ENCODE results near the gene RNF214.
"Not testable (repeated sequence)": the region's sequence is repeated elsewhere in the genome, so short reads cannot be mapped to it uniquely, and the experiment has no call there.

RNF214 gene

DNA sequence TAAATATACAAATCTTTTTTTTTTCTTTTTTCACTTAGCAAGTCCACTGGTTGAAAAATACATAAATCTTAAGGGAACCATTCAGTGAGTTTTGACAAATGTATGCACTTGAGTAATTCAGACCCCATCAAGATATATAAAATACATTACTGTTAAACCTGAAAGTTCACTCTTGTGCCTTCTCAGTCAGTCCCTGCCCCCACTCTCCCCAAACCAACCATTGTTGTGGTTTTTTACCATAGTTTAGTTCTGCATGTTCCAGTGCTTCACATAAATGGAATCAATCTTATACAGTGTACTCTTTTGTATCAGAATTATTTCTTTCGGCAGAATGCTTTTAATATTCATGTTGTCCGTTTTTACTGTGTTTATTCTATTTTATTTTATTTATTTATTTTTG lies 26.1 kb downstream of the RNF214 start:
- Histone ChIP-seq H3K27ac (ENCODE audit: low read depth, low read length) (no peak overlapping the region), H3K36me3 (ENCODE audit: control insufficient read depth in 1 of 2, insufficient read depth in 2 of 2, low read length in 2 of 2) (peaks cover 0 to 21% of the 10 kb centered on the region in 2 donors)

GRCh38 chr11:117259417-117259816 lies 26.9 kb downstream of the RNF214 start:
- Histone ChIP-seq H3K4me3 (ENCODE audit: low read depth in 1 of 2, low read length in 2 of 2) (no peak overlapping the region), H3K9ac (ENCODE audit: low read depth in 1 of 2, low read length in 2 of 2) (no peak overlapping the region), H3K27me3 (ENCODE audit: control insufficient read depth in 1 of 2, insufficient read depth in 2 of 2, low read length in 2 of 2) (no peaks in the 10 kb centered on the region), H3K9me3 (ENCODE audit: control insufficient read depth in 1 of 2, low read length in 2 of 2) (no peaks in the 10 kb centered on the region), H3K4me1 (ENCODE audit: control insufficient read depth in 1 of 2, insufficient read depth in 2 of 2, low read length in 2 of 2) (no peaks in the 10 kb centered on the region), H3K27ac (ENCODE audit: low read depth, low read length) (no peak overlapping the region), H3K36me3 (ENCODE audit: control insufficient read depth in 1 of 2, insufficient read depth in 2 of 2, low read length in 2 of 2) (peaks cover 0 to 21% of the 10 kb centered on the region in 2 donors)

More for the DNA sequence above, 26.1 kb downstream of the RNF214 start:
- no peaks in the 10 kb centered on the region for H3K9me3 ChIP-seq (ENCODE audit: control insufficient read depth in 1 of 2, low read length in 2 of 2)
- no peaks in the 10 kb centered on the region for H3K27me3 ChIP-seq (ENCODE audit: control insufficient read depth in 1 of 2, insufficient read depth in 2 of 2, low read length in 2 of 2)
- H3K4me1 ChIP-seq (ENCODE audit: control insufficient read depth in 1 of 2, insufficient read depth in 2 of 2, low read length in 2 of 2): no peaks in the 10 kb centered on the region
- no peak overlapping the region for H3K4me3 ChIP-seq (ENCODE audit: low read depth in 1 of 2, low read length in 2 of 2)
- H3K9ac ChIP-seq (ENCODE audit: low read depth in 1 of 2, low read length in 2 of 2): no peak overlapping the region

DNA sequence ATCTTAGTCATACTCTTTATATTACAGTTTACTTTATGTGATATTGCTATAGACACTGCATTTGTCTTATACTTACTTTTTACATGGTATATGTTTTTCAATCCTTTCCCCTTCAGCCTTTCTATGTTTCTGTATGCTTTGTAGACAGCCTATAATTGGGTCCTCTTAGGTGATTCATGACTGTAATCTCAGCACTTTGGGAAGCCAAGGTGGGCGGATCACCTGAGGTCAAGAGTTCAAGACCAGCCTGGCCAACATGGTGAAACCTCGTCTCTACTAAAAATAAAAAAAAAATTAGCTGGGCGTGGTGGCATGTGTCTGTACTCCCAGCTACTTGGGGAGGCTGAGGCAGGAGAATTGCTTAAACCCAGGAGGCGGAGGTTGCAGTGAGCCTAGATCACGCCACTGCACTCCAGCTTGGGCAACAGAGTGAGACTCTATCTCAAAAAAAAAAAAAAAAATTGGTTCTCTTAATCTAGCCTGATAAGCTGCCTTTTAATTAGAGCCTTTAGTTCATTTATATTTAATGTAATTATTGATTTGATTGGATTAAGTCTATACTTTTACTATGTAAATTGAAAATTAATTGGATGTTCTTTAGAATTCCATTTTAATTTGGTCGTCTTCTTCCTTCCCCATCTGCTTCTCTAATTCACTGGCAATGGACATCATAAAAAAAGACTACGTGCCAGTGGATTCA lies 32.3 kb downstream of the RNF214 start:
- not testable (repeated sequence) for H3K9me3 ChIP-seq (ENCODE audit: control insufficient read depth in 1 of 2, low read length in 2 of 2); H3K4me1 ChIP-seq (ENCODE audit: control insufficient read depth in 1 of 2, insufficient read depth in 2 of 2, low read length in 2 of 2); H3K4me3 ChIP-seq (ENCODE audit: low read depth in 1 of 2, low read length in 2 of 2); H3K27ac ChIP-seq (ENCODE audit: low read depth, low read length); H3K9ac ChIP-seq (ENCODE audit: low read depth in 1 of 2, low read length in 2 of 2); H3K27me3 ChIP-seq (ENCODE audit: control insufficient read depth in 1 of 2, insufficient read depth in 2 of 2, low read length in 2 of 2)
- peaks cover 0 to 14% of the 10 kb centered on the region in 2 donors for H3K36me3 ChIP-seq (ENCODE audit: control insufficient read depth in 1 of 2, insufficient read depth in 2 of 2, low read length in 2 of 2)

GRCh38 chr11:117265745-117266144 lies 33.3 kb downstream of the RNF214 start:
- Histone ChIP-seq H3K4me3 (ENCODE audit: low read depth in 1 of 2, low read length in 2 of 2) (no peak overlapping the region), H3K4me1 (ENCODE audit: control insufficient read depth in 1 of 2, insufficient read depth in 2 of 2, low read length in 2 of 2) (no peaks in the 10 kb centered on the region)

DNA sequence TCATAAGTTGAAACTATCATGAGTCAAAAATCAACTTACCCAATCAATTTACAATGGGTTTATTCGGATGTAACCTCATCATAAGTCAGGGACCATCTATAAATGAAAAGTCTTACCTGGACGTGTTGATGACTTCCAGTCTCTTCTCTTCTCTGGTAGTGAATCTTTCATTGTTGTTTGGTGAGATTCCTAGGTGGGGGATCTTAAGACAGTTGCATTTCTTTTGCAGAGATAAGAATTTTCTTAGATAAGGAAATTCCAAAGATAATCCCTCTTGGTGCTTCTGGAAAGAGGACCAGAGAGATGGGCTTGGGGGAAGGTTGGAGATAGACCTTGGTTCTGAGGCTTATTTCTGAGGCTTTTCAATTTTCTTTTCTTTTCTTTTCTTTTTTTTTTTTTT lies 37.4 kb downstream of the RNF214 start:
- Histone ChIP-seq H3K36me3 (ENCODE audit: control insufficient read depth in 1 of 2, insufficient read depth in 2 of 2, low read length in 2 of 2) (peaks cover 0 to 3% of the 10 kb centered on the region in 2 donors), H3K27me3 (ENCODE audit: control insufficient read depth in 1 of 2, insufficient read depth in 2 of 2, low read length in 2 of 2) (no peaks in the 10 kb centered on the region), H3K9me3 (ENCODE audit: control insufficient read depth in 1 of 2, low read length in 2 of 2) (no peaks in the 10 kb centered on the region), H3K4me1 (ENCODE audit: control insufficient read depth in 1 of 2, insufficient read depth in 2 of 2, low read length in 2 of 2) (no peaks in the 10 kb centered on the region), H3K9ac (ENCODE audit: low read depth in 1 of 2, low read length in 2 of 2) (no peak overlapping the region), H3K4me3 (ENCODE audit: low read depth in 1 of 2, low read length in 2 of 2) (no peak overlapping the region), H3K27ac (ENCODE audit: low read depth, low read length) (no peak overlapping the region)

More at GRCh38 chr11:117265745-117266144, 33.3 kb downstream of the RNF214 start:
- no peak overlapping the region for H3K27ac ChIP-seq (ENCODE audit: low read depth, low read length)
- H3K27me3 ChIP-seq (ENCODE audit: control insufficient read depth in 1 of 2, insufficient read depth in 2 of 2, low read length in 2 of 2): no peaks in the 10 kb centered on the region
- H3K9me3 ChIP-seq (ENCODE audit: control insufficient read depth in 1 of 2, low read length in 2 of 2): no peaks in the 10 kb centered on the region
- no peak overlapping the region for H3K9ac ChIP-seq (ENCODE audit: low read depth in 1 of 2, low read length in 2 of 2)
- H3K36me3 ChIP-seq (ENCODE audit: control insufficient read depth in 1 of 2, insufficient read depth in 2 of 2, low read length in 2 of 2): peaks cover 0 to 9% of the 10 kb centered on the region in 2 donors

DNA sequence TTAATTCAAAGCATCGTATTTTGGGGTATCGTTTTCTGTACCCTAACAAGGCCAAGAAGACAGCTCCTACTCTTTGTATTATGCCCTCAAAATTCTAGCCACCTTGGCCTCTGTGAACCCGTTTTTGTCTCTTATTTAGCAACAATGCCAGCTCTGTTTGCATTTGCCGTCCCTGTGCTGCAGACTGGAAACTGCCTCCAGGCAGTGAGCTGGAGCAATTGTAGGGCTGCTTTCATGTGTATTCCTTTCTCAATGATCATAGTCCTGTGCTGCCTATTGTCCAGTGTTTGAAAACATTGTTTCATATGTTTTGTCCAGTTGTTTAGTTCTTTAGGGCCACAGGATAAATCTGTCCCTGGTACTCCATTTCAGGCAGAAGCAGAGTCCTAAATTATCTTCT lies 38.7 kb downstream of the RNF214 start:
- Histone ChIP-seq H3K9ac (ENCODE audit: low read depth in 1 of 2, low read length in 2 of 2) (no peak overlapping the region), H3K9me3 (ENCODE audit: control insufficient read depth in 1 of 2, low read length in 2 of 2) (no peaks in the 10 kb centered on the region), H3K4me3 (ENCODE audit: low read depth in 1 of 2, low read length in 2 of 2) (no peak overlapping the region)

DNA sequence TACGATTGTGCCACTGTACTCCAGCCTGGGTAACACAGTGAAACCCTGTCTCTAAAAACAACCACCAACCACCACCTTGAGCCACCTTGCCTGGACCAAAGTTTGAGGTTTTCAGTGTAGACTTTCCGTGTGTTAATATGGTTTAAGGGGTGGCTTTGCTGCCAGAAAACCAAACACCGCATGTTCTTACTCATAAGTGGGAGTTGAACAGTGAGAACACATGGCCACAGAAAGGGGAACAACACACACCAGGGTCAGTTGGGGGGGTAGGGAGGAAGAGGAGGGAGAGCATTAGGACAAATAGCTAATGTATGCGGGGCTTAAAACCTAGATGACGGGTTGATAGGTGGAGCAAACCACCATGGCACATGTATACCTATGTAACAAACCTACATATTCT lies 39.7 kb downstream of the RNF214 start:
- not testable (repeated sequence) for H3K9ac ChIP-seq (ENCODE audit: low read depth in 1 of 2, low read length in 2 of 2); H3K27ac ChIP-seq (ENCODE audit: low read depth, low read length); H3K36me3 ChIP-seq (ENCODE audit: control insufficient read depth in 1 of 2, insufficient read depth in 2 of 2, low read length in 2 of 2); H3K27me3 ChIP-seq (ENCODE audit: control insufficient read depth in 1 of 2, insufficient read depth in 2 of 2, low read length in 2 of 2); H3K4me1 ChIP-seq (ENCODE audit: control insufficient read depth in 1 of 2, insufficient read depth in 2 of 2, low read length in 2 of 2); H3K9me3 ChIP-seq (ENCODE audit: control insufficient read depth in 1 of 2, low read length in 2 of 2); H3K4me3 ChIP-seq (ENCODE audit: low read depth in 1 of 2, low read length in 2 of 2)

More for the DNA sequence above, 38.7 kb downstream of the RNF214 start:
- H3K27me3 ChIP-seq (ENCODE audit: control insufficient read depth in 1 of 2, insufficient read depth in 2 of 2, low read length in 2 of 2): no peaks in the 10 kb centered on the region
- H3K4me1 ChIP-seq (ENCODE audit: control insufficient read depth in 1 of 2, insufficient read depth in 2 of 2, low read length in 2 of 2): no peaks in the 10 kb centered on the region
- no peak overlapping the region for H3K27ac ChIP-seq (ENCODE audit: low read depth, low read length)
- peaks cover 0 to 3% of the 10 kb centered on the region in 2 donors for H3K36me3 ChIP-seq (ENCODE audit: control insufficient read depth in 1 of 2, insufficient read depth in 2 of 2, low read length in 2 of 2)

GRCh38 chr11:117273550-117274289 lies 41.2 kb downstream of the RNF214 start:
- no peak overlapping the region for H3K4me3 ChIP-seq (ENCODE audit: low read depth in 1 of 2, low read length in 2 of 2)
- no peak overlapping the region for H3K27ac ChIP-seq (ENCODE audit: low read depth, low read length)
- no peaks in the 10 kb centered on the region for H3K4me1 ChIP-seq (ENCODE audit: control insufficient read depth in 1 of 2, insufficient read depth in 2 of 2, low read length in 2 of 2)
- H3K9ac ChIP-seq (ENCODE audit: low read depth in 1 of 2, low read length in 2 of 2): no peak overlapping the region
- no peaks in the 10 kb centered on the region for H3K27me3 ChIP-seq (ENCODE audit: control insufficient read depth in 1 of 2, insufficient read depth in 2 of 2, low read length in 2 of 2)
- H3K9me3 ChIP-seq (ENCODE audit: control insufficient read depth in 1 of 2, low read length in 2 of 2): no peaks in the 10 kb centered on the region
- H3K36me3 ChIP-seq (ENCODE audit: control insufficient read depth in 1 of 2, insufficient read depth in 2 of 2, low read length in 2 of 2): no peaks in the 10 kb centered on the region

DNA sequence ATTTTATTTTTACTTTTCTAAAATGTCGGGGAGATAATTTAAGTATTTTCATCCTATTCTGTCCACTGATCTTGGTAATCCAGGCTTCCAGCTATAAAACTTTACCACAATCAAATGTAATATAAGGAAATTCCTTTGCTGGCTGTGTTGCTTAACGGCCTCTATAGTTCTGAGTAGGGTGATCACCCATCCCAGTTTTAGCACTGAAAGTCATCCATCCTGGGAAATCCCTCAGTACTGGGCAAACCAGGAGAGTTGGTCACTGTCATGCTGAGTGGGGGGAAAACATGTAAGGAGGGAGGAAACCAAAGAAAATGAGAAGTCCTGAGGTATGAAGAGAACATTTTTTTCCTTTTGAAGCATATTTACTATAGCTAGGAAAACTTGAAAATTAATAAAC lies 45.9 kb downstream of the RNF214 start:
- no peaks in the 10 kb centered on the region for H3K27me3 ChIP-seq (ENCODE audit: control insufficient read depth in 1 of 2, insufficient read depth in 2 of 2, low read length in 2 of 2)
- H3K9ac ChIP-seq (ENCODE audit: low read depth in 1 of 2, low read length in 2 of 2): no peak overlapping the region
- no peaks in the 10 kb centered on the region for H3K9me3 ChIP-seq (ENCODE audit: control insufficient read depth in 1 of 2, low read length in 2 of 2)
- no peak overlapping the region for H3K4me3 ChIP-seq (ENCODE audit: low read depth in 1 of 2, low read length in 2 of 2)
- H3K4me1 ChIP-seq (ENCODE audit: control insufficient read depth in 1 of 2, insufficient read depth in 2 of 2, low read length in 2 of 2): peaks cover 0 to 3% of the 10 kb centered on the region in 2 donors
- H3K36me3 ChIP-seq (ENCODE audit: control insufficient read depth in 1 of 2, insufficient read depth in 2 of 2, low read length in 2 of 2): peaks cover 4 to 23% of the 10 kb centered on the region in 2 donors
- H3K27ac ChIP-seq (ENCODE audit: low read depth, low read length): no peak overlapping the region

- Histone ChIP-seq H3K4me3 (ENCODE audit: low read depth in 1 of 2, low read length in 2 of 2) (no peak overlapping the region), H3K9ac (ENCODE audit: low read depth in 1 of 2, low read length in 2 of 2) (no peak overlapping the region), H3K36me3 (ENCODE audit: control insufficient read depth in 1 of 2, insufficient read depth in 2 of 2, low read length in 2 of 2) (peaks cover 7 to 31% of the 10 kb centered on the region in 2 donors), H3K9me3 (ENCODE audit: control insufficient read depth in 1 of 2, low read length in 2 of 2) (no peaks in the 10 kb centered on the region), H3K4me1 (ENCODE audit: control insufficient read depth in 1 of 2, insufficient read depth in 2 of 2, low read length in 2 of 2) (peaks cover 0 to 3% of the 10 kb centered on the region in 2 donors), H3K27ac (ENCODE audit: low read depth, low read length) (no peak overlapping the region), H3K27me3 (ENCODE audit: control insufficient read depth in 1 of 2, insufficient read depth in 2 of 2, low read length in 2 of 2) (no peaks in the 10 kb centered on the region)
Measured at GRCh38 chr11:117279711-117280376, 47.4 kb downstream of the RNF214 start.
